ENCODE results near the gene KIF4B.

The KIF4B gene

GRCh38 chr5:155057626-155058025 is 44.1 kb downstream of the KIF4B start:
- H3K4me2 ChIP-seq, result no peak overlapping the region
- no peaks in the 10 kb centered on the region for H4K20me1 ChIP-seq (ENCODE audit: insufficient read depth)
- no peak overlapping the region for H2AFZ ChIP-seq (ENCODE audit: low read depth)
- H3K9ac ChIP-seq, result no peak overlapping the region
- no peak overlapping the region for H3K27ac ChIP-seq
- H3K79me2 ChIP-seq (ENCODE audit: insufficient read depth, low read depth), result no peaks in the 10 kb centered on the region
- TF ChIP-seq, protein P1, sequence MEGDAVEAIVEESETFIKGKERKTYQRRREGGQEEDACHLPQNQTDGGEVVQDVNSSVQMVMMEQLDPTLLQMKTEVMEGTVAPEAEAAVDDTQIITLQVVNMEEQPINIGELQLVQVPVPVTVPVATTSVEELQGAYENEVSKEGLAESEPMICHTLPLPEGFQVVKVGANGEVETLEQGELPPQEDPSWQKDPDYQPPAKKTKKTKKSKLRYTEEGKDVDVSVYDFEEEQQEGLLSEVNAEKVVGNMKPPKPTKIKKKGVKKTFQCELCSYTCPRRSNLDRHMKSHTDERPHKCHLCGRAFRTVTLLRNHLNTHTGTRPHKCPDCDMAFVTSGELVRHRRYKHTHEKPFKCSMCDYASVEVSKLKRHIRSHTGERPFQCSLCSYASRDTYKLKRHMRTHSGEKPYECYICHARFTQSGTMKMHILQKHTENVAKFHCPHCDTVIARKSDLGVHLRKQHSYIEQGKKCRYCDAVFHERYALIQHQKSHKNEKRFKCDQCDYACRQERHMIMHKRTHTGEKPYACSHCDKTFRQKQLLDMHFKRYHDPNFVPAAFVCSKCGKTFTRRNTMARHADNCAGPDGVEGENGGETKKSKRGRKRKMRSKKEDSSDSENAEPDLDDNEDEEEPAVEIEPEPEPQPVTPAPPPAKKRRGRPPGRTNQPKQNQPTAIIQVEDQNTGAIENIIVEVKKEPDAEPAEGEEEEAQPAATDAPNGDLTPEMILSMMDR (conservative IDR thresholded peaks at IDR 0.05; ENCODE audit: low read depth, low read length), result no peak
- H3K27me3 ChIP-seq (ENCODE audit: insufficient read depth, low read depth), result no peaks in the 10 kb centered on the region
- H3K4me3 ChIP-seq (IDR thresholded peaks at IDR 0.05; ENCODE audit: insufficient read depth, low read depth, low read length), result no peak overlapping the region
- H3K36me3 ChIP-seq (ENCODE audit: insufficient read depth), result no peaks in the 10 kb centered on the region
- H3K4me1 ChIP-seq (ENCODE audit: low read depth, poor library complexity, severe bottlenecking), result no peaks in the 10 kb centered on the region

GRCh38 chr5:155064580-155064979 is 51.0 kb downstream of the KIF4B start:
- H3K4me3 ChIP-seq (IDR thresholded peaks at IDR 0.05; ENCODE audit: insufficient read depth, low read depth, low read length), result no peak overlapping the region
- no peak overlapping the region for H2AFZ ChIP-seq (ENCODE audit: low read depth)
- TF ChIP-seq, protein P1 (conservative IDR thresholded peaks at IDR 0.05; ENCODE audit: low read depth, low read length), result no peak
- H3K79me2 ChIP-seq (ENCODE audit: insufficient read depth, low read depth), result no peaks in the 10 kb centered on the region
- H3K27ac ChIP-seq, result no peak overlapping the region
- H3K27me3 ChIP-seq (ENCODE audit: insufficient read depth, low read depth), result no peaks in the 10 kb centered on the region
- H3K9ac ChIP-seq, result no peak overlapping the region
- no peaks in the 10 kb centered on the region for H3K4me1 ChIP-seq (ENCODE audit: low read depth, poor library complexity, severe bottlenecking)
- no peak overlapping the region for H3K4me2 ChIP-seq
- no peaks in the 10 kb centered on the region for H4K20me1 ChIP-seq (ENCODE audit: insufficient read depth)
- H3K36me3 ChIP-seq (ENCODE audit: insufficient read depth), result no peaks in the 10 kb centered on the region

DNA sequence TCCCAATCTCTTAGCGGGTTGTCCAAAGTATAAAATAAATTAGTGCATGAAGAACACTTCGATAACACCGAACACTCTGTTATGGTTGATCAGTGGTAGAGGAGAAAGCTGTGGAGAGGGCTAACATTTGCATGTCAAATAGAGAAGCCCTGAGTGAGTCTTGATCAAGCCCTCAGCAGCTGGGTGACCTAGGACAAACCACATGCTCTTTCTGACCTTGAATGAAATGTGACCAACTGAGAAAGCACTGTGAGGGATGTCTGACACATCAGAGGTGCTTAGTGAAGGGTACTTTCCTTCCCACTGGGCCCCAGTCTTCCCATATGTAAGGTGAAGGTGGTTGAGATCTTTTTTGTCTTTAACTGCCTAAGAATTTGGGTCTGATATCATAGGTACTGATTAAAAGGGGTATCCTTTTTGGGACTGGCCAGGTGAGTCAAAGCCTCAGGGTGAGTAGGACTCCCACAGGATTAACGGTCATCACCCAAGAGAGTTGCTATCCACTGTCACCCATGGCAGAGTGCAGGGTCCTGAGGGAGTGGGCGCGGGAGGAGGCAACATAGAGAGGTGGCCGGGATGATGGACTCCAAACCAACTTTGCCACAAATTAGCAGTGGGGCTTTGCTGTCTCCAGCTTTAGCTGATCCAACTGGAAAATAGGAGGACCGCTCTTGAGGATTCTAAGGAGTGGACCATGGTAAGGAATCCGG is 53.5 kb downstream of the KIF4B start:
- TF ChIP-seq, protein P1 (conservative IDR thresholded peaks at IDR 0.05; ENCODE audit: low read depth, low read length), result no peak
- no peak overlapping the region for H3K9ac ChIP-seq

More for the DNA sequence above, 53.5 kb downstream of the KIF4B start:
- H3K4me1 ChIP-seq (ENCODE audit: low read depth, poor library complexity, severe bottlenecking), result no peaks in the 10 kb centered on the region
- no peak overlapping the region for H3K4me2 ChIP-seq
- H3K79me2 ChIP-seq (ENCODE audit: insufficient read depth, low read depth), result no peaks in the 10 kb centered on the region
- H2AFZ ChIP-seq (ENCODE audit: low read depth), result no peak overlapping the region
- H3K36me3 ChIP-seq (ENCODE audit: insufficient read depth), result no peaks in the 10 kb centered on the region
- no peaks in the 10 kb centered on the region for H4K20me1 ChIP-seq (ENCODE audit: insufficient read depth)
- H3K27me3 ChIP-seq (ENCODE audit: insufficient read depth, low read depth), result no peaks in the 10 kb centered on the region
- no peak overlapping the region for H3K27ac ChIP-seq
- no peak overlapping the region for H3K4me3 ChIP-seq (IDR thresholded peaks at IDR 0.05; ENCODE audit: insufficient read depth, low read depth, low read length)
